GM23338 (cell line): ENCODE measurements around the gene TMEM60. TPM values are rescaled to one million over a fixed set of nuclear protein-coding genes. Genes with fewer than 3 reads are reported as not detected.

Experiments used
- ATAC-seq: fragments of 200-7000 bp; cut with Tn5 transposase; 3 replicates; pipeline ENCODE4 v1.9.1; 2020
- DNase-seq: peaks from one replicate; pipeline ENCODE4 v3.0.0-alpha.2; 2015; ENCODE audit warnings: low spot score
- H2AFZ ChIP-seq: fragments of 200-600 bp; sonication (generic); 2 replicates; pipeline ENCODE4 v1.8.0; 2016; ENCODE audit warnings: antibody characterized with exemption, mild to moderate bottlenecking, moderate library complexity
- H3F3A ChIP-seq: fragments of 200-600 bp; sonication (generic); replicated peaks from 2 replicates; pipeline ENCODE4 v1.8.0; 2017; ENCODE audit warnings: antibody characterized with exemption, mixed run types, low read depth
- H3K27ac ChIP-seq: fragments of 200-600 bp; sonication (generic); 2 replicates; pipeline ENCODE4 v1.6.1; 2016; ENCODE audit warnings: low read depth
- H3K27me3 ChIP-seq: fragments of 200-600 bp; sonication (generic); 2 replicates; pipeline ENCODE4 v1.8.0; 2016; ENCODE audit warnings: mild to moderate bottlenecking, mixed run types, moderate library complexity; ENCODE audit not compliant: insufficient read depth
- H3K36me3 ChIP-seq: fragments of 200-600 bp; sonication (generic); 2 replicates; pipeline ENCODE4 v1.8.0; 2016; ENCODE audit warnings: mild to moderate bottlenecking; ENCODE audit not compliant: insufficient read depth
- H3K4me1 ChIP-seq: fragments of 200-600 bp; sonication (generic); 2 replicates; pipeline ENCODE4 v1.8.0; 2016; ENCODE audit warnings: mild to moderate bottlenecking, moderate library complexity; ENCODE audit not compliant: insufficient read depth
- H3K4me2 ChIP-seq: fragments of 200-600 bp; sonication (generic); 2 replicates; pipeline ENCODE4 v1.7.1; 2017; ENCODE audit warnings: mixed run types
- H3K4me3 ChIP-seq: fragments of 200-600 bp; sonication (generic); 2 replicates; pipeline ENCODE4 v1.6.1; 2016; ENCODE audit warnings: mixed run types
- H3K79me2 ChIP-seq: fragments of 200-600 bp; sonication (generic); replicated peaks from 2 replicates; pipeline ENCODE4 v1.8.0; 2017; ENCODE audit warnings: mild to moderate bottlenecking; ENCODE audit not compliant: insufficient read depth
- H3K9me2 ChIP-seq: fragments of 200-600 bp; sonication (generic); 2 replicates; pipeline ENCODE4 v1.8.0; 2017; ENCODE audit not compliant: insufficient read depth
- H4K20me1 ChIP-seq: fragments of 200-600 bp; sonication (generic); replicated peaks from 2 replicates; pipeline ENCODE4 v1.8.0; 2017; ENCODE audit warnings: mild to moderate bottlenecking; ENCODE audit not compliant: insufficient read depth
- H3K27ac Mint-ChIP-seq: 2 replicates; pipeline ENCODE4 v1.8.0; 2020; ENCODE audit warnings: inconsistent platforms, mild to moderate bottlenecking, moderate library complexity, mixed read lengths
- H3K27me3 Mint-ChIP-seq: 3 replicates; pipeline ENCODE4 v1.8.0; 2022; ENCODE audit warnings: low read depth, mild to moderate bottlenecking, moderate library complexity, mixed read lengths, inconsistent platforms; ENCODE audit not compliant: insufficient read depth, poor library complexity
- H3K36me3 Mint-ChIP-seq: 3 replicates; pipeline ENCODE4 v1.8.0; 2021; ENCODE audit warnings: low read depth, mild to moderate bottlenecking, inconsistent platforms, moderate library complexity, mixed read lengths
- H3K4me1 Mint-ChIP-seq: 3 replicates; pipeline ENCODE4 v1.8.0; 2020; ENCODE audit warnings: mild to moderate bottlenecking, inconsistent platforms, mixed read lengths
- H3K4me3 Mint-ChIP-seq: 3 replicates; pipeline ENCODE4 v1.8.0; 2021; ENCODE audit warnings: moderate library complexity, mild to moderate bottlenecking, inconsistent platforms, mixed read lengths
- H3K9me3 Mint-ChIP-seq: 3 replicates; pipeline ENCODE4 v1.8.0; 2020; ENCODE audit warnings: moderate library complexity, mild to moderate bottlenecking, inconsistent platforms, mixed read lengths
- CTCF ChIP-seq, 2 experiments: fragments of 200-600 bp in 1 of 2; sonication (generic) in 1 of 2; conservative IDR thresholded peaks; 2 replicates each; pipeline versions ENCODE4 v1.5.1 to v1.6.1; 2016 to 2017; ENCODE audit warnings: antibody characterized with exemption in 2 of 2, low read depth in 2 of 2, mild to moderate bottlenecking in 2 of 2, moderate library complexity in 1 of 2
- ETS1 ChIP-seq: IDR thresholded peaks from 2 replicates; pipeline ENCODE4 v1.6.1; 2016; ENCODE audit warnings: antibody characterized with exemption
- EZH2phosphoT487 ChIP-seq: fragments of 200-600 bp; sonication (generic); IDR thresholded peaks from one replicate; pipeline ENCODE4 v1.8.1; 2018; ENCODE audit warnings: antibody characterized with exemption; ENCODE audit not compliant: unreplicated experiment
- JUNB ChIP-seq: IDR thresholded peaks from one replicate; pipeline ENCODE4 v1.6.1; 2016; ENCODE audit warnings: antibody characterized with exemption; ENCODE audit not compliant: unreplicated experiment
- NANOG ChIP-seq: IDR thresholded peaks from 2 replicates; pipeline ENCODE4 v1.6.1; 2016; ENCODE audit warnings: antibody characterized with exemption, borderline replicate concordance
- REST ChIP-seq: IDR thresholded peaks from one replicate; pipeline ENCODE4 v1.6.1; 2018; ENCODE audit warnings: antibody characterized with exemption; ENCODE audit not compliant: unreplicated experiment
- ZNF114 ChIP-seq: fragments of 250-450 bp; sonication (Bioruptor Pico); IDR thresholded peaks from 2 replicates; pipeline ENCODE4 v1.5.0; 2020; ENCODE audit warnings: mild to moderate bottlenecking, moderate library complexity
- polyA plus RNA-seq: library from polyadenylated mRNA; unstranded; fragments of >200 nt; fragmentation: Nextera tagmentation; extraction: Ambion mirVana; gene quantifications from 2 replicates; pipeline ENCODE4 v1.2.1, GENCODE V29; 2016
- total RNA-seq: library from RNA; depleted of rRNA; stranded (reverse); fragments of >200 nt; shearing (Covaris generic); gene quantifications from 2 replicates; pipeline ENCODE4 v1.2.3, GENCODE V29; 2014

The TMEM60 gene
- total and polyA plus RNA-seq, 2 experiments from 2014 or later: 29.5 to 68.2 TPM

- TF ChIP-seq CTCF (conservative IDR thresholded peaks at IDR 0.05; ENCODE audit: low read depth in 2 of 2) (no peak), EZH2phosphoT487 (no peak), NANOG (no peak)
Measured at GRCh38 chr7:77747178-77747577, 51.1 kb downstream of the TMEM60 start (continued).

GRCh38 chr7:77746824-77747165 lies 51.4 kb downstream of the TMEM60 start:
- no peaks in the 10 kb centered on the region for H3K9me2 ChIP-seq

More at GRCh38 chr7:77746824-77747165, 51.4 kb downstream of the TMEM60 start:
- no peak overlapping the region for H2AFZ ChIP-seq
- Mint-ChIP-seq H3K27ac (no peak overlapping the region), H3K27me3 (peaks cover 2% of the 10 kb centered on the region), H3K4me1 (no peaks in the 10 kb centered on the region), H3K4me3 (no peak overlapping the region), H3K9me3 (no peaks in the 10 kb centered on the region), H3K36me3 (peaks cover 21% of the 10 kb centered on the region)
- H3F3A ChIP-seq: no peaks in the 10 kb centered on the region
- TF ChIP-seq EZH2phosphoT487 (no peak), REST (no peak), CTCF (conservative IDR thresholded peaks at IDR 0.05; ENCODE audit: low read depth in 2 of 2) (no peak), JUNB (no peak), ZNF114 (no peak), ETS1 (no peak)
- peaks cover 9% of the 10 kb centered on the region; the same call in 1 of the 2 replicates for H4K20me1 ChIP-seq
- DNase-seq (no peak), ATAC-seq (no peak)
- no peak overlapping the region for H3K27ac ChIP-seq
- no peaks in the 10 kb centered on the region for H3K27me3 ChIP-seq
- no peak overlapping the region for H3K4me3 ChIP-seq
- no peak overlapping the region for H3K4me2 ChIP-seq
- peaks cover 44% of the 10 kb centered on the region for H3K79me2 ChIP-seq
- no peaks in the 10 kb centered on the region for H3K36me3 ChIP-seq
- H3K4me1 ChIP-seq: no peaks in the 10 kb centered on the region
